HG03025 (cell line): ENCODE measurements around the gene PRKD2.
"Not testable (repeated sequence)": the region's sequence is repeated elsewhere in the genome, so short reads cannot be mapped to it uniquely, and the experiment has no call there.

Experiments
- ATAC-seq: cut with Tn5 transposase; IDR thresholded peaks from one replicate; pipeline ENCODE4 v1.9.1; 2021; ENCODE audit warnings: mild to moderate bottlenecking, moderate library complexity; ENCODE audit not compliant: unreplicated experiment, low FRiP score

The PRKD2 gene

GRCh38 chr19:46635920-46636761 lies 80.8 kb downstream of the PRKD2 start, which contains the start of gene GNG8:
GNG8 (minus strand) TSS chr19:46636202; CDS start chr19:46634682, 1,520 bp downstream.
- no peak for ATAC-seq

GRCh38 chr19:46634656-46635218 lies 82.2 kb downstream of the PRKD2 start:
- ATAC-seq = no peak

- ATAC-seq = no peak
These were observed 82.8 kb downstream of the PRKD2 start for GRCh38 chr19:46634045-46634655.

DNA sequence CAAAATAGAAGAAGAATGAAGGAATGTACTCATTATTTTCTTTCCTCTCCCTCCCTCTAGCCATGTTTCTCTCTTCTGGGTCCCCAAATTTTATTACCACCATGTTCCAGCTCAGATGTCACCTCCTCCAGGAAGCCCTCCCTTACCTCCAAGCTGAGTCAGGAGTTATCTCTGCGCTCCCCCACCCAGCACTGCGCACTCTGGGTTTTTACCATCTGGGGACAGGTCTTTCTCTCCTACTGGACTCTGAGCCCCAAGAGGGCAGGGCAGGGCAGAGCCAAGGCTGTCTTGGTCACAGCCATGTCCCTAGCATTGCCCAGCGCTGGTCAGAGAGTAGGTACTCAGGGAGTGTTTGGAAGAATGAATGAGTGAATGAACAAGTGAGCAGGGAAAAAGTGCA lies 83.8 kb downstream of the PRKD2 start:
- ATAC-seq = no peak

DNA sequence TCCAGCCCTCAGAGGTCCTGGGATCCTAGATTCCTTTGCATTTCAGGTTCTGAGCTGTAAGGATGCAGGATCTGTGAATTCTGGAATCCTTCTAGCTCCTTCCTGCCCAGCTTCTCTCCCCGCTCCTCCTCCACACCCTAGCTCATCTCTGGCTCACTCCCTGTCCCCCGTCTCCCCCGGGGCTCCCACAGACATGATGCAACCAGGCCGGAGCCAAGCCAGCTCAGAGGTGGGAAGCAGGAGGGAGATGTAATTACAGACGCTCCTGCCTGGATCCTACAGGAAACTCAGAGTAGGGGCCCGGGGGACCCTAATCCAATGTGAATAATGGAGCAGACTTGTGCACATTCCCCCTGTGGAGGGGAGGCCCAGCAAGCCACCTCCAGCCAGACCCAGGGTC lies 85.4 kb downstream of the PRKD2 start:
- no peak for ATAC-seq

GRCh38 chr19:46630586-46631205 lies 86.2 kb downstream of the PRKD2 start:
- ATAC-seq = no peak

DNA sequence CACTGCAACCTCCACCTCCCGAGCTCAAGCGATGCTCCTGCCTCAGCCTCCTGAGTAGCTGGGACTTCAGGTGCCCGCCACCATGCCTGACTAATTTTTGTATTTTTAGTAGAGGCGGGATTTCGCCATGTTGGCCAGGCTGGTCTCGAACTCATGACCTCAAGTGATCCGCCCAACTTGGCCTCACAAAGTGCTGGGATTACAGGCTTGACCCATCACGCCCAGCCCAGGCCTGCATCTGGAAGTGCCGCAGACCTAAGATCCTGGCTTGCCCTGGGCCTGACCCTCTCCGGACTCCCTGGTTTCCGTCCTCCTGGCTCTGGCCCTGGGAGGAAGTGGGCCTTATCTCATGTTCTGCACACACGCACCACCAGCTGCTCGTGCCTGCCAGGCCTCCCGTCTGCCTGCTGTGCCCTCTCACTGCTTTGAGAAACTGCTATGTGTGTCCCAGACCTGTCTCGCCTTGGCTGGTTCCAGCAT lies 87.3 kb downstream of the PRKD2 start:
- ATAC-seq = no peak

- not testable (repeated sequence) for ATAC-seq
These were observed 87.9 kb downstream of the PRKD2 start for GRCh38 chr19:46628970-46629369.

DNA sequence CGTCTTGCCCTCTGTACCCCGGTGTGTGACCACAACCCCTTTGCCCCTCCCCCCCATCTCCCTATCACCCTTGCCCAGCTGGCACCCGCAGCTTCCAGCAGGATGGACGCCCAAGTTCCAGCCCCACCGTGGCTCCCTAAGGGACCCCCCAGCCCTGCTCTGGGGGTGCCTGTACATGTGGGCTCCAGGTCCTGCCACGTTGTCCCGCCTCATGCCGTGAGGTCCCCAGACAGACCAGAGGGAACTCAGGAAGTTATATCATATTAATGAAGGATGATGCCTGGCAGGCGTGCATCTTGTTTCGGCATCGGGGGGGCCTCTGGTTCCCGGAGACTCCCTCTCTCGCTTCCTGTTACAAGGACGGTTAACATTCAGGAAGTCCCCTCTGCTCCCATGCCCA lies 90.5 kb downstream of the PRKD2 start:
- no peak for ATAC-seq

DNA sequence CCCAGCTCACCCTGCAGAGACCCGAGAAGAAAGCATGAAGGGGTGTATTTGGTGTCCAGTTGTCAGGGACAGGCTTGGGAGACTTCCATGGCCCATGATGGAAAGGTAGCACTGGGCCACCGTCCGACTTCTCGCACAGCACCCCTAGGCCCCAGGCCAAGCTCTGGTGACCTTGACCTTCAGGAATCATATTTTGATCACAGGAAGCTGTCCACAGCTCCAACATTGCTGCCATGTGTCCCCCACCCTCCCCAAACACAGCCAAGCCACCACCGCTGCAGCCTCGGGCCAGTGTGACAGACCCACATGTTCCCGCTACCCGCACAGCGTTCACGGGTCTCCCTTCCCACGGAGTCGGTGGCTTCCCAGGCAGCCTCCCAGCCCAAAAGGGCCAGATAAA lies 91.2 kb downstream of the PRKD2 start:
- ATAC-seq = no peak

DNA sequence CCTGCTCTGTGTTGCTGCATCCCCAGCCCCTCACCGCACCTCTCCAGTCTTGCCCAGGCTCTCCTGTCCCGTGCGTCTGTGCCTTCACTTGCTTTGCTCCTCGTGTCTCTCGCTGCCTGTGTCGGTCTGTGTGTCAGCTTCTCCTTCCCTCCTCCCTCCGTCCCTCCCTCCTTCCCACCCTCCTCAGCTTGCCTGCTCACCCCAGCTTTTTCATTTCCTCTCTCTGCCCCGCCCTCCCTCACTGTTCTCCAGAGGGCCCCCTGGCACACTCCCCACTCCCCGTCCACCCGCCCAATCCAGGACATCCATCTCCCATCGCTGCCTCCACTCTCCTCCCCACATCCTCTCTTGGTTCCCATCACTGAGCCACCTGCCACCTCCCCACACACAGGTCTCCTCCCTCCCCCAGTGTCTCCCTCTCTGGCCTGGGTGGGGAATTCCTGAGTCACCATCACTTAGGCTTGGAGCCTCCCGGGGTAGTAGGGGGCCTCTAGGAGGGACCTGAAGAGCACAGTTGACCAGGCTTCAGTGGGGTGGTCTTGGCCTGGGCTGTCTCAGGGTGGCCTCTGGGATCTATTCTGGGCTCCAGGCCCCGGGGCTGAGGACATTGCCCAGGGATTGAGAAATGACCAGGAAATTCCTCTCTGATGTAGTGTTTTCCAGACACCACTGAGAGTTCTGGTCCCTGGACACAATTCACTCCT lies 91.8 kb downstream of the PRKD2 start, which contains the start of gene PTGIR:
TSS of gene PTGIR (minus strand) at position 132 of the 704 bp plus-strand sequence. CDS start 864 bp downstream, outside the sequence.
- no peak for ATAC-seq
